ENCODE results near the gene CHODL.

CHODL gene

GRCh38 chr21:18252680-18253079 is 8.0 kb downstream of the CHODL start:
- FAIRE-seq (no peak), DNase-seq (ENCODE audit: insufficient read length) (no peak)
- no peak for TF ChIP-seq TAF1 (IDR thresholded peaks at IDR 0.05; ENCODE audit: borderline replicate concordance, low read depth, low read length)
- no peak for TF ChIP-seq POLR2AphosphoS5 (IDR thresholded peaks at IDR 0.05; ENCODE audit: low read depth, low read length)
- no peak for TF ChIP-seq POLR2A (IDR thresholded peaks at IDR 0.05; ENCODE audit: low read depth, low read length)

GRCh38 chr21:18253221-18253620 is 8.6 kb downstream of the CHODL start:
- TF ChIP-seq POLR2AphosphoS5 (IDR thresholded peaks at IDR 0.05; ENCODE audit: low read depth, low read length) = no peak
- no peak for TF ChIP-seq TAF1 (IDR thresholded peaks at IDR 0.05; ENCODE audit: borderline replicate concordance, low read depth, low read length)
- TF ChIP-seq POLR2A (IDR thresholded peaks at IDR 0.05; ENCODE audit: low read depth, low read length) = no peak
- DNase-seq (ENCODE audit: insufficient read length) (no peak), FAIRE-seq (no peak)

GRCh38 chr21:18253799-18254198 is 9.2 kb downstream of the CHODL start:
- FAIRE-seq = no peak
- no peak for DNase-seq (ENCODE audit: insufficient read length)
- no peak for TF ChIP-seq TAF1 (IDR thresholded peaks at IDR 0.05; ENCODE audit: borderline replicate concordance, low read depth, low read length)
- TF ChIP-seq POLR2A (IDR thresholded peaks at IDR 0.05; ENCODE audit: low read depth, low read length) = no peak
- no peak for TF ChIP-seq POLR2AphosphoS5 (IDR thresholded peaks at IDR 0.05; ENCODE audit: low read depth, low read length)

- FAIRE-seq = no peak
- TF ChIP-seq POLR2AphosphoS5 (IDR thresholded peaks at IDR 0.05; ENCODE audit: low read depth, low read length) (no peak), POLR2A (IDR thresholded peaks at IDR 0.05; ENCODE audit: low read depth, low read length) (no peak), TAF1 (IDR thresholded peaks at IDR 0.05; ENCODE audit: borderline replicate concordance, low read depth, low read length) (no peak)
- DNase-seq (ENCODE audit: insufficient read length) = no peak
Observed at GRCh38 chr21:18265944-18266343, 21.3 kb downstream of the CHODL start.

- no peak for TF ChIP-seq POLR2AphosphoS5 (IDR thresholded peaks at IDR 0.05; ENCODE audit: low read depth, low read length)
- TF ChIP-seq TAF1 (IDR thresholded peaks at IDR 0.05; ENCODE audit: borderline replicate concordance, low read depth, low read length) = no peak
- no peak for TF ChIP-seq POLR2A (IDR thresholded peaks at IDR 0.05; ENCODE audit: low read depth, low read length)
- FAIRE-seq (no peak), DNase-seq (ENCODE audit: insufficient read length) (no peak)
Observed at GRCh38 chr21:18267496-18267895, 22.9 kb downstream of the CHODL start.

- FAIRE-seq (no peak), DNase-seq (ENCODE audit: insufficient read length) (no peak)
- TF ChIP-seq TAF1 (IDR thresholded peaks at IDR 0.05; ENCODE audit: borderline replicate concordance, low read depth, low read length) = no peak
- no peak for TF ChIP-seq POLR2AphosphoS5 (IDR thresholded peaks at IDR 0.05; ENCODE audit: low read depth, low read length)
- TF ChIP-seq POLR2A (IDR thresholded peaks at IDR 0.05; ENCODE audit: low read depth, low read length) = no peak
Observed at GRCh38 chr21:18268906-18269305, 24.3 kb downstream of the CHODL start.

GRCh38 chr21:18269856-18270255 is 25.2 kb downstream of the CHODL start:
- DNase-seq (ENCODE audit: insufficient read length) (no peak), FAIRE-seq (no peak)
- TF ChIP-seq POLR2AphosphoS5 (IDR thresholded peaks at IDR 0.05; ENCODE audit: low read depth, low read length) = no peak
- no peak for TF ChIP-seq POLR2A (IDR thresholded peaks at IDR 0.05; ENCODE audit: low read depth, low read length)

GRCh38 chr21:18273400-18273799 is 28.8 kb downstream of the CHODL start:
- TF ChIP-seq POLR2A (IDR thresholded peaks at IDR 0.05; ENCODE audit: low read depth, low read length) (no peak), POLR2AphosphoS5 (IDR thresholded peaks at IDR 0.05; ENCODE audit: low read depth, low read length) (no peak), TAF1 (IDR thresholded peaks at IDR 0.05; ENCODE audit: borderline replicate concordance, low read depth, low read length) (no peak)
- FAIRE-seq = no peak
- DNase-seq (ENCODE audit: insufficient read length) = no peak

GRCh38 chr21:18274370-18274769 is 29.7 kb downstream of the CHODL start:
- TF ChIP-seq POLR2A (IDR thresholded peaks at IDR 0.05; ENCODE audit: low read depth, low read length) = no peak
- no peak for TF ChIP-seq TAF1 (IDR thresholded peaks at IDR 0.05; ENCODE audit: borderline replicate concordance, low read depth, low read length)
- TF ChIP-seq POLR2AphosphoS5 (IDR thresholded peaks at IDR 0.05; ENCODE audit: low read depth, low read length) = no peak
- FAIRE-seq (no peak), DNase-seq (ENCODE audit: insufficient read length) (no peak)

GRCh38 chr21:18275781-18276180 is 31.1 kb downstream of the CHODL start:
- TF ChIP-seq POLR2AphosphoS5 (IDR thresholded peaks at IDR 0.05; ENCODE audit: low read depth, low read length) (no peak), POLR2A (IDR thresholded peaks at IDR 0.05; ENCODE audit: low read depth, low read length) (no peak), TAF1 (IDR thresholded peaks at IDR 0.05; ENCODE audit: borderline replicate concordance, low read depth, low read length) (no peak)
- DNase-seq (ENCODE audit: insufficient read length) (no peak), FAIRE-seq (no peak)

GRCh38 chr21:18285379-18285778 is 40.7 kb downstream of the CHODL start:
- DNase-seq (ENCODE audit: insufficient read length) (no peak), FAIRE-seq (no peak)
- TF ChIP-seq TAF1 (IDR thresholded peaks at IDR 0.05; ENCODE audit: borderline replicate concordance, low read depth, low read length) (no peak), POLR2A (IDR thresholded peaks at IDR 0.05; ENCODE audit: low read depth, low read length) (no peak), POLR2AphosphoS5 (IDR thresholded peaks at IDR 0.05; ENCODE audit: low read depth, low read length) (no peak)

- DNase-seq (ENCODE audit: insufficient read length) = no peak
- FAIRE-seq = no peak
- TF ChIP-seq TAF1 (IDR thresholded peaks at IDR 0.05; ENCODE audit: borderline replicate concordance, low read depth, low read length) = no peak
Observed at GRCh38 chr21:18289876-18290275, 45.2 kb downstream of the CHODL start.

- DNase-seq (ENCODE audit: insufficient read length) (no peak), FAIRE-seq (no peak)
- TF ChIP-seq POLR2AphosphoS5 (IDR thresholded peaks at IDR 0.05; ENCODE audit: low read depth, low read length) = no peak
- TF ChIP-seq TAF1 (IDR thresholded peaks at IDR 0.05; ENCODE audit: borderline replicate concordance, low read depth, low read length) = no peak
- TF ChIP-seq POLR2A (IDR thresholded peaks at IDR 0.05; ENCODE audit: low read depth, low read length) = no peak
Observed at GRCh38 chr21:18294100-18294499, 49.5 kb downstream of the CHODL start.
